Ishikawa (cell line): Measurements from ENCODE around the gene CAMTA1.

Experiments used
- EGR1 ChIP-seq: IDR thresholded peaks from 2 replicates; pipeline ENCODE4 v1.6.1; 2012
- TCF12 ChIP-seq: IDR thresholded peaks from 2 replicates; pipeline ENCODE4 v1.6.1; 2012; ENCODE audit warnings: low read depth
- TF ChIP-seq, protein P1 (sequence below): IDR thresholded peaks from 2 replicates; pipeline ENCODE4 v1.6.1; 2012

DNA sequence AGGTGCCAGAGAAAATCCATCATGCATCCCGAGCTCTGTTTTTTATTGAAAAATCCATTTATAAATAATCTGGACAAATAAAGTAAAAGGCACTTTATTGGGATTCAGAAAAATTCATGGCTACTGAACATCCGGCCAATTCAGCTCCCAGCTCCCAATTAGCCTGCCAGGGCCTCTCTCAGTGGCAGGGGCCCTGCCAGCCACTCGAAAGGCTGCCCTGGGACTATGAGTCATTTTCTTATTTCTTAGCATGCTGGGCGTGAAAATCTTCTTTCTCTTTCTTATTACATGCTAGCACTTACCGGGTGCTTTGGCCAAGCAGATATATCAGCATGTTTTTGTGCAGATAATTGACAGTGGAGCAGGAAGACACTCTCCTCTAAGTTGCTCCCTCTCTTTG is 283.3 kb downstream of the CAMTA1 start:
- TF ChIP-seq EGR1 (no peak), TCF12 (no peak)
- TF ChIP-seq, protein P1, sequence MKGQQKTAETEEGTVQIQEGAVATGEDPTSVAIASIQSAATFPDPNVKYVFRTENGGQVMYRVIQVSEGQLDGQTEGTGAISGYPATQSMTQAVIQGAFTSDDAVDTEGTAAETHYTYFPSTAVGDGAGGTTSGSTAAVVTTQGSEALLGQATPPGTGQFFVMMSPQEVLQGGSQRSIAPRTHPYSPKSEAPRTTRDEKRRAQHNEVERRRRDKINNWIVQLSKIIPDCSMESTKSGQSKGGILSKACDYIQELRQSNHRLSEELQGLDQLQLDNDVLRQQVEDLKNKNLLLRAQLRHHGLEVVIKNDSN: no peak
